ENCODE results near the gene FER1L5.
"Not testable (repeated sequence)": the region's sequence is repeated elsewhere in the genome, so short reads cannot be mapped to it uniquely, and the experiment has no call there.

Gene FER1L5

DNA sequence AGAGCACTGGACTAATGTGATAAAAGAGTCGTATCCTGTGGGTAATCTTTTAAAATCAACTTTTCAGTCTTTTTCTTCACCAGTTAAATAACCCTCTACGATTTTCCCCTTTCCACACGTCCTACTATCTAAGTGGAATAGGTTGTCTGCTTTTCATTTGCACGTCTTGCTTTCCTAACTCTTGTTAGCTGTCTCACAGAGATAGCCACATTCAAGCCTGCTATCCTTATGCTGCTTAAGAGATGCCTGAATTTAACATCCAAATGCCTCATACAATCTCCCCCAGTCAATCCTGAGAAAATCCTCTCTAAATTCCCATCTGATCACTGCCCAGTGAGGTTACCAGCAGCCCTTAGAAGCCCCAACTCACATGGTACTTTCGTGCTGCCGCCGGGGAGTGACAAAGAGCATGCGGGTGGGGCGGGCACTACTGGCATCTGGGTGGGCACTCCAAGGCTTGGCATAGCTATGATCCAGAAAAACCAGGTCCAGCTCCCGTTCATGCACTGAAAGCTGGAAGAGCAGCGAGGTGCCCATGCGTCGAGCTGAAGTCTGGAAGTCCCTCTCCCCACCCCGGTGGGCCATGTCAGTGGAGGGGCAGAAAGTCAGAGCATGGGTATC is 5.9 kb upstream of the FER1L5 start:
- DNase-seq (ENCODE audit: low spot score): peak; percentile 12

DNA sequence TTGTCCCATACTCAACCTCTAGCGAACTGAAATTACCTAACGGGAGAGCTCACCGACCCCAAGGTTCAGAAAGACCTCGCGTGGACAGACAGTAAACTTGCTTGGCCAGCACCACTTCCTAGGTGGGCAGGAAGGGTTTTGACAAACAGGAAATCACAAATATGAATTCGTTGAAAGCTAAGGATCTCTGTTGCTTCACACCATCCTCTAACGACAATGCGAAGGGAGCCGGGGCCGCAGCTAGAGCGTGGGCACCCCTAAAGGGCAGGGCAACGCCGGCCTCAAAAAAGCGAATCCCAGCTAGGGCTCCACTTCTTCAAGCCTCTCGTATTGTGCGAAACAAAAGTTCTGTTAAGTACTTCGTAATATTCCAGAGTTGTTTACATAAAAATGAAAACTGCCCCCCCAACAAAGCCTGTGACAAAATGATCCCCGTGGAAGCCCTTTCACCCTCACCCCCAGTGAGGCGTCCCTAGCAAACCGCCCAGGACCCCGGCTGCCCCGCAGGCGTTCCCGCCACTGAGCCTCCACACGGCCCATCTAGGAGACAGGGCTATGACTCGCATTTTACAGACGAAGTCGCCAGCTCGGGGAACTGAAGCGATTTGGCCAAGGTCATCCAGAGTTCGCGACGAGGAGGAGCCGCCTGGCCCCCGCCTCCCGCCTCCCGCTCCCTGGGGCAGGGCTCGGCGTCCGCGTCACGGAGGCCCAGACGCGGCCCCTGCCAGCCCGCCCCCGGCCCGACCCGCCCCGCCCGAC is 5.0 kb upstream of the FER1L5 start:
- peak; percentile 92 for DNase-seq (ENCODE audit: low spot score)

DNA sequence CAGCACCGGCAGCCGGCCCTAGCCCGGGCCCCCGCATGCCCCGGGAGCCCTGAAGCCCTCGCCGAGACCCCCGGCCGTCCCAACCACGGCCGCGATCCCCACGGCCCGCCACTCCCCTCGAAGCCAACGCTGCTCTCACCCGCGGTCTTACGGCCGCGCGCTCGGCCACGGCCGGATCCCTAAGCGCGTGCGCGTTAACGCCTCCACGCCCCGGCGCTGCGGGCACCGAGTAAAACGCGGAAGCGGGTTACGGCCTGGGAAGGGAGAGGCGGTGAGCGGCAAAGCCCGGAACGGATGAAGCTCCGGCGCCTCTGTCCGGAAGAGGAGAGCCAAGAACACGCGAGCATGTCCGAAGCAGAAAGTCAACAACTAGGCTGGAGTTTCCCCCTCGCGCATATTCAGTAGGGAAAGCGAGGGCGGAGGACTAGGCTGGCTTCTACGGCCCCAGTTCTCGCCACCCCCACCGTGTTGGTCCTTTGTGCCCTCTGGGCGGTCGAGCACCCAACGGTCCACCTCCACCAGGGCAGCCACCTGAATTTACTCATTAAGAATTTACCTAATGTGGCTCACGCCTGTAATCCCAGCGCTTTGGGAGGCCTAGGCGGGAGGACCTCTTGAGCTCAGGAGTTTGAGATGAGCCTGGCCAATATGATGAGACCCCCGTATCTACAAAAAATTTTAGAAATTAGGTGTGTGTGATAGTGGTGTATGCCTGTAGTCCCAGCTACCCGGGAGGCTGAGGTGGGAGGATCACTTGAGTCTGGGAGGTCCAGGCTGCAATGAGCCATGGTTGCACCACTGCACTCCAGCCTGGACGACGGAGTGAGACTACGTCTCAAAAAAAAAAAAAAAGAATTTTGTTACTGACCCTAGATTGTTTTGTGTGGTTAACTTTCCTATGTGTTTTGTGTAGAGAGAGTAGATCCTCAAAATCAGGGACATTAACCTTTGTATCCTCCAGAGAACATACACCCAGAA is 4.1 kb upstream of the FER1L5 start, which contains the start of gene KANSL3:
TSS of gene KANSL3 (minus strand) at position 169 of the 978 bp plus-strand sequence. CDS start 1,177 bp downstream, outside the sequence.
- DNase-seq (ENCODE audit: low spot score): peak; percentile 92

DNA sequence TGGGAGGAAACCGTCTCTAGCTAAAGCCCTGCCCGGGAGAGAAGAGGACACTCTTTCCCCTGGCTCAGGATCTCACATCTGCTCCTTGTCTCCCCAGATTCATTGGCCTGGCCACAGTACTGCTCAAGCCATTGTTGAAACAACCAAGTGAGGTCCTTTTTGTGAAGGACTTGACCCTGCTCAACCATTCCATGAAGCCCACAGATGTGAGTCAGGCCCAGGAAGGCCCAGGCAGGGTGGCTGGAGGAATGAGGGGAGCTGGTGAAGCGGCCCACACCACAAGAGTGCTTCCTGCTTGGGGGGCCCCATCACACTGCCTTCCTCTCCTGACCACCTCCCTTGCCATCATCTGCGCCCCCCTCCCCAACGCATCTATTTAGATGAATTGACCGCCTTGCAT is 5.1 kb downstream of the FER1L5 start:
- DNase-seq (ENCODE audit: low spot score): no peak

DNA sequence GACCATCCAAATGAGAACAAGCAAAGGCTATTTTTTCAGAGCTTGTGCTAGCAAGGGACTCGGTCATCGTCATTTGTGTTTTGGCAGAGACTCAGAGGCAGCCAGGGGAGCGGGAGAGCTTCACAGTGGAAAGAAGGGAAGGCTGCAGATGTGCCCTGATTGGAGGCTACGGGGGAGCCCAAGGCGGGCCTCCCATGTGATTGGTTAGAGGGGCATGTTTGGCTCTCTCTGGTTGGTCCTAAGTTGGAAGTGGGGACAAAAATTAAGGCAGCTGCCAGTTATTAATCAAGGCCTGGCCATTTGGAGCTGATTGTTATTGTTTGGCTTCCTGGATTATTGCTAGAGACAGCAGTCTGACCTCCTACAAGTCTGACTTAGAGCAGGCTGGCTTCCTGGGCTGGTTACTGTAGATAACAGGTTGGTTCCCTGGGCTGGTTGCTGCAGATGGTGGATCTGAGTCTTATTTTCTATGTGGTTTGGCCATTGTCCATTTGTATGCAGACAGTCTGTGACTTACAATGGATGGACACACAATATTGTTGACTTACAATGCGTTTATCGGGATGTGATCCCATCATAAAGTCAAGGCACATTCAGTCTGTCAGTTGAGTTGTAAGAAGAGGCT is 5.9 kb downstream of the FER1L5 start:
- no peak for DNase-seq (ENCODE audit: low spot score)

DNA sequence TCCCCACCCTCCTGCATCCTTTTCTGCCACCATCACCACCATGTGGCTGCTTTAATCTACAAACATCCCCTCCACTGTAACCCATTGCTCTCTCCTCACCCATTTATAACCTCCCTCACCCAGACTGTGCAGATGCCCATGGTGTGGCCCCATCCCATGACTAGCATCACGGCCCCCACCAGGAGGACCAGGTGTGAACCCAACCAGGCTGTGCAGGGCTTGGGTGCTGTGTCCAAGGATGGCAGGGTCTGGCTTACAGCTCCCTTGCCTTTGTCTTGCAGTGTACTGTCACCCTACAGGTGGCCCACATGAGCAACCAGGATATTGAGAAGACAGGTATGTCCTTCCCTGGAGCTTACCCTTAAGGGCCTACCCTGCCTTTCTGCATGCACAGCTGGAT is 6.8 kb downstream of the FER1L5 start:
- DNase-seq (ENCODE audit: low spot score): no peak

DNA sequence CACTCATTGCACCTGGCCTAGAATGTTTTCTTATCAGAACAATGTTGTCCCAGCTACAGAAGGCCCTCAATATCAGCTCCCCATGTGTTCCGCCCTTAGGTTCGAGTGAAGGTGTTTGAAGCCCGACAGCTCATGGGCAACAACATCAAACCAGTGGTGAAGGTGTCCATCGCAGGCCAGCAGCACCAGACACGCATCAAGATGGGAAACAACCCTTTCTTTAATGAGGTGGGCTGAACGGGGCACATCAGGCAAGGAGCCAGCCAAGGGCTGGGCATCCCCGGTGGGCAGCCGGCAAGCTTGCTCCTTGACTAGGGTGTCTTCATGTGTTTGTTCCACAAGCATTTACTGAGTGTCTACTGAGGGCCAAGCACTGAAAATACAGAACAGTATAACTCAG is 9.2 kb downstream of the FER1L5 start:
- no peak for DNase-seq (ENCODE audit: low spot score)

DNA sequence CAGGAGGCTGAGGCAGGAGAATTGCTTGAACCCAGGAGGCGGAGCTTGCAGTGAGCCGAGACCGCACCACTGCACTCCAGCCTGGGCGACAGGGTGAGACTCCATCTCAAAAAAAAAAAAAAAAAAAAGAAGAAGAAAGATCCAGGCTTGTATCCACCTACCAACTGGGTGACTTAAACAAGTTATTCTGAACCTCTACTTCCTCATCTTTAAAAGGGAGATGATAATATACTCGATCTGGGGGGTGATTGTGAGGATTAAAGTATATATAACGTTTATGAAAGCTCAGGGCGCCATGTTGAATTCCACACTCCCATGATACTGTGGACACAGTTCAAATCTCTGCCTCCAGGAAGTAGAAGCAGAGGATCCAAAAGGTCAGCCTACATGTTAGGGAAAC is 12.2 kb downstream of the FER1L5 start:
- DNase-seq (ENCODE audit: low spot score): not testable (repeated sequence)

DNA sequence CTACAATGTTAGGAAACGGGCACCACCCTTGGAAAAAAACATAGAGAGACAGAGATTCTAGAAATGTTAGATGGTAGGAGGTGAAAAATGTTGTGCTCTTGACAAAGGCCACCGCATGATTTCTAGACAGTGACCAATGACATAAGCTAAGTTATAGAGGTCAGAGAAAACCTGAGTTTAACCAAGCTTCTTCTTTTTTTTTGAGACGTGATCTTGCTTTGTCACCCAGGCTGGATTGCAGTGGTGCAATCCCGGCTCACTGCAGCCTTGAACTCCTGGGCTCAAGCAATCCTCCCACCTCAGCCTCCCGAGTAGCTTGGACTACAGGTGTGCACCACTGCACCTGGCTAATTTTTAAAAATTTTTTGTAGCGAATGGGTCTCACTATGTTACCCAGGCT is 13.0 kb downstream of the FER1L5 start:
- DNase-seq (ENCODE audit: low spot score): no peak

DNA sequence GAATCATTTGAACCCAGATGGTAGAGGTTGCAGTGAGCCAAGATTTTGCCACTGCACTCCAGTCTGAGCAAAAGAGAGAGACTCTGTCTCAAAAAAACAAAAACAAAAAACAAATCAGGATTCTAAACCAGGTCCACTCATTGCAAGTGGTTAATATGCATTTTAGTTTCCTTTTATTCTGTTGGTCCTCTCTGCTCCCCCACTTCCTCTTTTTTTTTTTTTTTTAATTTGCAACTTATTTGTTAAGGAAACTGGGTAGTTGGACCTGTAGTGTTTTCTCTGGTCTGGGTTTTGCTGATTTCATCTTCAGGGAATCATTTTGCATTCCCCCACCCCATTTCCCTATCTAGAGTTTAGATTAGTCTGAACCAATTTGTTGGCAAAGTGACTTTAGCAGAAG is 14.0 kb downstream of the FER1L5 start:
- DNase-seq (ENCODE audit: low spot score): no peak

DNA sequence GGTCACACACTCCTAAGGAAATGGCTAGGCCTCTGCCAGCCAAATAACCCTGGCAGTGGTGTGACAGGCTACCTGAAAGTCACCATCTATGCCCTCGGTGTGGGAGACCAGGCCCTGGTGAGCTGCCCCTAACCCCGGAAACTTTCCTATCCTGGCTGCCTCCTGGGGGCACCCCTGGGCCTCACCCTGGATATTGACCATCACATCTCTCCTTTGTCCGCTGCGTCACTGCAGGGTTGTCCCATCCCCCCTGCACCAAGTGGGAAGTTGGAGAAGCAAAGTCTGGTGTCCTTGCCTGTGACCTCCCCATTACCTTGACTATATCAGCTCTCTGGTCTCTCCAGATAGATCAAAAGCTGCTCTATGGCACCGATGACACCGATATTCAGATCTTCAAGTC is 18.8 kb downstream of the FER1L5 start:
- DNase-seq (ENCODE audit: low spot score): no peak

DNA sequence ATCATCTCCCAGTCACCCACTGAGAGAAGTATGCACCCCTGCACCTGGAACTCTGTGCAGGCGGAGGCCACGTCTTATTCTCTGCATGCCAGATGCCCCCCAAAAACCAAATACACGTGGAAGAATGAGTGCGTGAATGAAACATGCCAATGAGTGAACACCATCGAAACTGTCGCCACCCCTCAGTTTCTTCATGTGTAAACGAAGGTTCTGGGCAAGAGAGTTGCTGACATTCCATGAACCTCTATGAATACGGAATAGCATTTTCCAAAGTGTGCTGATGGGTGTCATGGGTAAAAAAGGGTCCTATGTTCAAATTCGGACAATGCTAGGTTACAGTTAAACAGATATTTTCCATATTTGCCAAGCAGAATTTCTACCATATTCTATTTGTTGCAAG is 19.8 kb downstream of the FER1L5 start:
- DNase-seq (ENCODE audit: low spot score): no peak

DNA sequence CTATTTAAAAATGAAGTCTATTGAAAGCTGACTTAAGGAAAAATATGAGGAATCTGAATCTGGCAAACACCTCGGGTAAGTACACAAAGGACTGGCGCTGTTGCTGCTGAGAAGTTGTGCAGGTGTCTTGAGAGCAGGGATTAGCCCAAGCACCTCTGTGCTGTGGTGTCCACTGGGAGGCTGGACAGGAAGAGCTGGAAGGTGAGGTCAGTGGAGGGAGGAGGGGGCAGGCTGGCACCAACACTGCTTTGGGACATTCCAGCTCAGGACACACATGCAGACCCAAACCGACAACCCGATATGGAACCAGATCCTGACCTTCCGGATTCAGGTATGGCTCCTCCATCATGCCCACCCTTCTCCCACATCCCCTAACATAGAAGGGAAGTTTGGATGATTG is 20.6 kb downstream of the FER1L5 start:
- no peak for DNase-seq (ENCODE audit: low spot score)

DNA sequence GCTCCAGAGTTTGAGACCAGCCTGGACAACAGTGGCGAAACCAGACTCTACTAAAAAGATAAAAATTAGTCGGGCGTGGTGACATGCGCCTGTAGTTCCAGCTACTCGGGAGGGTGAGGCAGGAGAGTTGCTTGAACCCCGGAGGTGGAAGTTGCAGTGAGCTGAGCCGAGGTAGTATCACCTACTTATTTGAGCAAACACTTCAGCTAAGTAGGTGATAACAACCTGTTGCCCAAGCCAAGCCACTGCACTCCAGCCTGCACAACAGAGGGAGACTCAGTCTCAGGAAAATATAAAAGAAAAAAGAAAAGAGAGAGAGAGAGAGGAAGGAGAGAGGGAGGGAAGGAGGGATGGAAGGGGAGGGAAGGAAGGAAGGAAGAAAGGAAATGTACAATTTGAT is 21.3 kb downstream of the FER1L5 start:
- DNase-seq (ENCODE audit: low spot score): no peak

DNA sequence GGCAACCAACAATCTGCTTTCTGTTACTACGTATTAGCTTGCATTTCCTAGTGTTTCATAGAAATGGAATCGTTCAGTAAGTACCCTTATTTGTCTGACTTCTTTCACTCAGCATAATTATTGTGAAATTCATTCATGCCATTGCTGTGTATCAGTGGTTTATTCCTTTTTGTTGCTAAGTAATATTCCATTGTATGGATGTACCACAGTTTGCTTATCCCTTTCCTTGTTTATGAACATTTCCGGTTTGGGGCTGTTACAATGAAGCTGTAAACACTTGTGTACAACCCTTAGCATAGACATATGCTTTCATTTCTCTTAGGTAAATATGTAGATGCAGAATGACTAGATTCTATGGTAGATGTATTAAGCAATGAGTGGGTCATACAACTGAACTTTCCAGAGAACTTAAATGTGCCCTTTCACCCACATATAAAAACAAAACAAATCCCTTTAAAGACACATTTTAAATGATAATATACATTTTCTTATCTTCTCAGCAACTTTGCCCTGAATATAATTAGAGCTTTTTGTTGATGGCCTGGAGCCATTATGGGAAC is 21.9 kb downstream of the FER1L5 start:
- DNase-seq (ENCODE audit: low spot score): no peak

DNA sequence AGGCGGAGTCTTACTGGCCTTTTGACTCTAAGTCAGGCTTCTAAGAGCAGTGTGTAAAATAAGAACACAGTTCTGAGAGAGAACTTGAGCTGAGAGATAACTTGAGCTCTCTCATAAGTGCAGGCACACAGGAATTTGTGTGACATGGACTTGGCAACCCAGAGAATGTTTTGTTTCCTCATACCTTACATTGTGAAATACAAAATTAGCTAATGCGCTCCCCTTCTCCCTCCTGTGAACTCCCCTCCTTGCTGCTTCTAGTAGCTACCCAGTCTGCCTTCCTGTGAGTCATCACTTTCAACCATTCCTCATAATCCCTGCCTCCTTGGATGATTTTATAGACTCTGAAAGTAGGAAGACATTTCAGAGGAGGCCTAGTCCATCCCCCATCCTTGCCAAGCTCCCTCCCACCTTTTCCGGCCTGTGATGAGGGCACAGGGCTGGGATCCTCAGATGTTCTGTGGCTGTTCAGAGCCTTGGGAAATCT is 22.6 kb downstream of the FER1L5 start:
- peak; percentile 37 for DNase-seq (ENCODE audit: low spot score)

DNA sequence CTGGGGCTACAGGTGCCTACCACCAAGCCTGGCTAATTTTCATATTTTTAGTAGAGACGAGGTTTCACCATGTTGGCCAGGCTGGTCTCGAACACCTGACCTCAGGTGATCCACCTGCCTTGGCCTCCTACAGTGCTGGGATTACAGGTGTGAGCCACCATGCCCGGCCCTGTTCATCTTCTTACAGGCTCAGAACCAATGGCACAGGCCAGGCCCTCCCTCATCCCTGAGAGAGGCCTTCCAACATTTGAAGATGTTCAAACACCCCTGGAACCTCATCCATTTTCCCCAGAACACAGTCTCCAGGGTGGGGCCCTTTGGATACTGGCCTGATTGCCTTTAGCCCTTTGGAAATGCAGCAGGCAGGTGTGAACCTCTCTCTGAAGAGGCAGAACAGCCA is 23.2 kb downstream of the FER1L5 start:
- DNase-seq (ENCODE audit: low spot score): not testable (repeated sequence)

DNA sequence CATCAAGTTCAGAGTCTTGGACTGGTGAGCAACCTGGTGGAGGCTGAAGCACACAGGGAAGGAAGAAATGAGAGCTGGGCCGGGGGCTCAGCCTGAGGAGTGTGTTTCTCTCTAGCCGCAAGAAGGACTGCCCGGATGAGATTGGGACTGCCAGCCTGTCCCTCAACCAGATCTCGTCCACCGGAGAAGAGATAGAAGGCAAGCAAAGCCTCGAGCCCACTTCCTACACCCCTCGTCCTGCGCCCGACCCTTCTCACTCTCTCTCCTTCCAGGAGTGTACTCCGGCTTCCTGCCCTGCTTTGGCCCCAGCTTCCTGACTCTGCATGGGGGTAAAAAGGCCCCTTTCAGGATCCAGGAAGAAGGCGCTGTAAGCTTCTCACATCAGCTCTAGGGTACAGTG is 26.2 kb downstream of the FER1L5 start:
- no peak for DNase-seq (ENCODE audit: low spot score)

DNA sequence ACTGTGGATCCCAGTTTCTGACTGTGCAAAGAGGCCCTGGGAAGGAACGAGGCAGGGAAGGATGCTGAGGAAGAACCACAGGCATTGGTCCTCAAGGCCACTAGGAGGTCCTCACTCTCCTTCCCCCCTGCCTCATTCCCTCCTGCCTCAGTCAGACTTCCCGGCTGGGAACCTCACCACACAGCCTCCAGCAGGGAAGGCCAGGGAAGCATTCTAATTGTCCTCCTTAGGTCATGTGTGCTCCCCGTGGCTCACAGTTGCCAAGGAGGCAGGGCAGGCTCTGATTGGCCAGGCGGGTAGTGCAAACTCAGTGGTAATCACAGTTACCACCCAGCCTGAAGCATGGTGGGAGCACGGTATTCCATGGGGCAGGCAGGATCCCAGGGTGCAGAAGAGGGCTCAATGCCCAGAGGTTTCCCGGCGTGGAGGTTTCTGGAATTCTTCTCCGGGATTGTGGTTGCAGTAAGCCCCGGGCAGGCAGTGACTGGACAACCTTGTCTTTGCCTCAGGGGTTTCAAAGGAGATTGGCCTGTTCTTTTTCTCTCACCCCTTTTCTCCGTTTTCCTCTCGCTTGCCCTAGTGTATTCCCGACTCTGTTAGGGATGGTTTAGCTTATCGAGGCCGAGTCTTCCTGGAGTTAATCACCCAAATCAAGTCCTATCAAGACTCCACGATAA is 27.1 kb downstream of the FER1L5 start:
- no peak for DNase-seq (ENCODE audit: low spot score)

DNA sequence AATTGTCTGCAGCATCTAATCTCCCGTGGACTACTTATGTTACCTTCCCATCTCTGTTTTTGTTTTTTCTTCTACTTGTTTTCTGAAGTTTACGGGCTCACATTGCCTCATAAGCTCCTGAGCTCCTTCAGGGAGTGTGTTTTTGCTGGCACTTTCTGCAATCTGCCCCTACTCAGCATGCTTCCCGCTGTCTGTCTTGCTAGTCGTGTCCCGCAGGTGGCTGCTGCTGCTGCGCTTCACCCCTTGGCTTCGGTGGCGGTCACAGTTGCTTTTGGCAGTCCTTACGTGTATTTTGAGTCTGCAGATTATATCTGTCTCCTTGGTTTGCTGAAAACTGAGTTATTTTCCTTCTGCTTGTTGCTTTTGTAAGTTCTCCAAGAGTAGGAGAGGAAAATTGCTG is 37.3 kb downstream of the FER1L5 start:
- DNase-seq (ENCODE audit: low spot score): no peak

DNA sequence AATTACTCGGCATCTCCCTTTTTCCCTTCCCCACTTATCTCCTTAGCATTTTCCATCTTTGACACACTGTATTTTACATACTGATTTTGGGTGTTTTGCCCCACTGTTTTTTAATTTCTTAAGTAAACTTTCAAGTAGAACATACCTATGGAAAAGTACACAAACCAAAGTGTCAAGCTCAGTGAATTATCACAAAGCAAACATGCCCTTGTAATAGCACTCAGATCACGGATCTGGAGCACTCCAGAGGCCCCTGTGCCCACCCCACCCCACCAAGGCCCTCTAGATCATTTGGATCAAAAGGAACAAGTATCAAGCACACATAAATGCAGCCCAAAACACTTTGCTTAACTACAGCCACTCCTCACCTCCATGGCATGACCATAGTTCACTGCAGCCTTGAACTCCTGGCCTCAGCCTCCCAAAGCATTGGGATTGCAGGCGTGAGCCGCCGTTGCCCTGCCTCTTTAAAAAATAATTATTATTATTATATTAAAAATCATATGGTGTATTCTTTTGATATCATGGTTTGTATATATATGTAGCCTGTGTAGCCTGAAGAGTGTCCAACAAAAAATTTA is 38.1 kb downstream of the FER1L5 start:
- no peak for DNase-seq (ENCODE audit: low spot score)

Data from RKO (cell line).